PC-3 (cell line): ENCODE results near the gene NPBWR2.

Experiments
- EZH2 ChIP-seq: fragments of 300-600 bp; sonication (generic); IDR thresholded peaks from one replicate; pipeline ENCODE4 v1.6.1; 2017; ENCODE audit warnings: antibody characterized with exemption, mild to moderate bottlenecking, low read length; ENCODE audit not compliant: unreplicated experiment
- EZH2phosphoT487 ChIP-seq: fragments of 300-600 bp; sonication (generic); IDR thresholded peaks from 2 replicates; pipeline ENCODE4 v1.6.1; 2018; ENCODE audit warnings: mild to moderate bottlenecking, antibody characterized with exemption, low read length, borderline replicate concordance
- TF ChIP-seq, protein P1 (sequence below): fragments of 300-600 bp; sonication (generic); conservative IDR thresholded peaks from 2 replicates; pipeline ENCODE4 v1.5.1; 2017; ENCODE audit warnings: antibody characterized with exemption, low read depth, mild to moderate bottlenecking, low read length

DNA sequence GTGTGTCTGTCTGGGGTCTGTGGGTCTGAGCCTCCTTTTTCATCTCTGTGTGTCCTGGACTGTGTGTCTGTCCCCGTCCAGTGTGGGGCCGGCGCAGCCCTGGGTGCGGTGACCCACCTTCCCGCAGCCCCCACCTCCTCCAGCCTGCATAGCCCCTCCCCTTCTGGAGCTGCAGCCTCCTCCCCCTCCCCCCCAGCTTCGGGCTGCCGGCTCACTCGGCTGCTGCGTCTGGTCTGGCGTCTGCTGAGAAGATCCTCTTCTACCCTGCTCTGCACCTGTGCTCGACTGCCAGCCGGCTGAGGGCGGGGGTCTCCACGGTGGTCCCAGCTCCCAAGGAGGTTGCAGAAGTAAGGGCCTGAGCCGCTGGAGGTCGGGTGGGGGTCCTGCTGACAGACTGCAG is 15.6 kb downstream of the NPBWR2 start:
- TF ChIP-seq, protein P1, sequence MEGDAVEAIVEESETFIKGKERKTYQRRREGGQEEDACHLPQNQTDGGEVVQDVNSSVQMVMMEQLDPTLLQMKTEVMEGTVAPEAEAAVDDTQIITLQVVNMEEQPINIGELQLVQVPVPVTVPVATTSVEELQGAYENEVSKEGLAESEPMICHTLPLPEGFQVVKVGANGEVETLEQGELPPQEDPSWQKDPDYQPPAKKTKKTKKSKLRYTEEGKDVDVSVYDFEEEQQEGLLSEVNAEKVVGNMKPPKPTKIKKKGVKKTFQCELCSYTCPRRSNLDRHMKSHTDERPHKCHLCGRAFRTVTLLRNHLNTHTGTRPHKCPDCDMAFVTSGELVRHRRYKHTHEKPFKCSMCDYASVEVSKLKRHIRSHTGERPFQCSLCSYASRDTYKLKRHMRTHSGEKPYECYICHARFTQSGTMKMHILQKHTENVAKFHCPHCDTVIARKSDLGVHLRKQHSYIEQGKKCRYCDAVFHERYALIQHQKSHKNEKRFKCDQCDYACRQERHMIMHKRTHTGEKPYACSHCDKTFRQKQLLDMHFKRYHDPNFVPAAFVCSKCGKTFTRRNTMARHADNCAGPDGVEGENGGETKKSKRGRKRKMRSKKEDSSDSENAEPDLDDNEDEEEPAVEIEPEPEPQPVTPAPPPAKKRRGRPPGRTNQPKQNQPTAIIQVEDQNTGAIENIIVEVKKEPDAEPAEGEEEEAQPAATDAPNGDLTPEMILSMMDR, result no peak
- no peak for TF ChIP-seq EZH2
- no peak for TF ChIP-seq EZH2phosphoT487
